ENCODE data around the gene SARM1.
A peak's percentile ranks its signal among the peaks of the same experiment; 100 is the strongest.

SARM1 gene

DNA sequence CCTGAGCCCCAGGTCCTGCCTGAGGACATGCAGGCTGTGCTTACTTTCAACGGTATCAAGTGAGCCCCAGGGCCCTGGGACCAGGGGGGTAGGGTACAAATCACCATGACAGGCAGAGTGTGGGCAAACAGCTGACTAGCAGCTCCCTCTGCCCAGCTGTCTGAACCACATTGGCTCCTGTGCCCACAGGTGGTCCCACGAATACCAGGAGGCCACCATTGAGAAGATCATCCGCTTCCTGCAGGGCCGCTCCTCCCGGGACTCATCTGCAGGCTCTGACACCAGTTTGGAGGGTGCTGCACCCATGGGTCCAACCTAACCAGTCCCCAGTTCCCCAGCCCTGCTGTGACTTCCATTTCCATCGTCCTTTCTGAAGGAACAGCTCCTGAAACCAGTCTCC, 24.5 kb downstream of the SARM1 start:
- DNase-seq (ENCODE audit: low read depth in 2 of 2) = no peak

DNA sequence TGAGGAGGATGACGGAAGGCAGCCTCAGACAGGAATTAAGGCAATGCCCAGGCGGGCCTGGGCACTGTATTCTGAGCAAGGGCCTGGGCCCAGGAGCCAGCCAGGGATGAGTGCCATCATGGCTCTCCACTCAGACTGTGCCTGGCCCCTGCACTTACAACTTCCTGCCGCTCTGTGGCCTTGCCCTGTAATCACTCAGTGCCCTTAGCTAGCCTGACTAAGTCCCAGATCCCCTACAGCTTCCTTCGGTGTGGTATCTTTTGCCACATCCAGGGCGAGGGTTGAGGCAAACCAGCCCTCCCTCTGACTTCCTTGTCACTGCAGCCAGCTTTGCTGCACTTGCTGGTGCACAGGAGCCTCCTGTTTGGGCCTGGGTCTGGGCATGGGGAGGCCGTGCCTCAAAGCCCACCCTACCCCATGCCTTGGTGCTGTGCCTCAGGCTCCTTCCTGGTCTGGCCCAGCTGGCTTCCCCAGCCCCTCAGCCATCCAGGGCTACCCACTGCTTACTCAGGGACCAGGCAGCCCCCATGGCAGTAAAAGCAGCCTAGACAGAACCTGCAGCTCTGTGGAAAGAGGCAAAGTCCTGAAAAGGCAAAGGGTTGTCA, 25.2 kb downstream of the SARM1 start:
- DNase-seq (ENCODE audit: low read depth in 2 of 2) = no peak

DNA sequence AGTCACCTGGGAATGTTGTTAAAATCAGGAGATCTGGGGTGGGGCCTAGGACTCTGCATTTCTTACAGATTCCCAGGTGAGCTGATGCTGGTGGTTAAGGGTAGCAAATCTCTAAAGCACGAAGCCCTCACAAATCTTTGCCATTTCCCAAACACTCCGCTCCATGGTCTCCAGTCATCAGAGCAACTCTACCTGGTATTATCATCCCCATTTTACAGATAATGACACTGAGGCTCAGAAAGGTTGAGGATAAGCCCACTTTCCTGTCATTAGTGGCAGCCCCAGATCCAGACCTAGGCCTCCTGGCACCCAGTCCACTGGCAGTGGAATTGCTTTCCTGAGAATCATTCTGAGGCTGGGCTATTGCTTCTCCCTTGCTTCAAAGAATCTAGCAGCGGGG, 25.8 kb downstream of the SARM1 start:
- DNase-seq (ENCODE audit: low read depth in 2 of 2) = no peak

DNA sequence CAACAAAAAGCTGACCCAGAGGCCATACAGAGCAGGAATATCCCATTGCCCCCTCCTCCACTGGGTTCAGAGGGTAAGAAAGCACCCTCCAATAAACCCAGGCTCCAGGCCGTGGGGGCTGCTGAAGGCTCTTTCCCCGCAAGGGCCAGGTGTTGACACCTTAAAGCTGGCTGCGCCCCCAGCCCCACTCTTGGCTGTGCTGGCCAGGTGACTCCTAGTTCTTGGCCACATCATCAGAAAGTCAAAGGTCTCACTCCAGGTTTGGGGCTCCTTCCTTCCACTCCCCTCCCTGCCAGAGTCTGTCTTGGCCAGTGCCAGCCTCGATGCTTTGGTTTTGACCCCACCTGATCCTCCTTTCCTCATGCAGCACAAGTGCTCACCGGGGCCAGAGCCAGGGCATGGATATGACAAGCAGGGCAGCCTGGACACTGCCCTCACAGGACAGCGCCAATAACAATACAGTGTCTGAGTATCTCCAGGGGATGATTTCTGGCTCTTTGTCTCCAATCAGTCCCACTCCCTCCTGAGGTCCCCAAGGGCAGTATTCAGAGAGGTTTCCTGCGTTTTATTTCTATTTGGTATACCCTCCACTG, 26.3 kb downstream of the SARM1 start:
- DNase-seq (ENCODE audit: low read depth in 2 of 2) = no peak

DNA sequence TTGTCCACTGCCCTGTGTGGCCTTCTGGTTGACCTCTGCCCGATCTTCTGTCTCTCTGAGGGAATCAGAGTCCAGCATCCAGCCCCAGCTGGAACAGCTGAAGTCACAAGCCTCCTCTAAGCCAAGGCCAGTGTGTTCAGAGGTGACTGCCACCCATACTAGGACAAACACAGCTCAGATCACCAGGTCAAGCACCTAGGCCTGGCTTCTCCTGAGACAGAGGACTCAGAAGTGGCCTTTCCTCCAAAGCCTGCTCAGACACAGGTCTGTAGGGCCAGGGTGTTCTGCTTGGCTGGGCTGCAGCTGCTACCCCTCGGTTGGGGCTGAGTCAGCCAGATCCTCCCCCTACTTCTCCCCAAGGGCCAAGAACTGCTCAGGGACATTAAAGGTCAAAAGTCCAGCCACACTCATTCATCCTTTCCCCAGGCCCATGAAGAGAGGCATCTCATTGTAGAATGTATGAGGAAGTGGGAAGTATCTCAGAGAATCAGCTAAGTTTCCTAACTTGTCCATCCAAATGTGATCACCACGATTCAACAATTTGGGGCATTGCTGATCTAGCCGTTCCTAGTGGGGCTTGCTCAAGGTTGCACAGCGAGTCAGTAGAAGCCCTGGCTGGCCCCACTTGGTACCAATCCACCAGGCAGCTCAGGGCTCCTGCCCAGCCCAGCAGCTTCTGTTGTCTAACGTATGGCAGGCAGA, 26.9 kb downstream of the SARM1 start:
- no peak for DNase-seq (ENCODE audit: low read depth in 2 of 2)

DNA sequence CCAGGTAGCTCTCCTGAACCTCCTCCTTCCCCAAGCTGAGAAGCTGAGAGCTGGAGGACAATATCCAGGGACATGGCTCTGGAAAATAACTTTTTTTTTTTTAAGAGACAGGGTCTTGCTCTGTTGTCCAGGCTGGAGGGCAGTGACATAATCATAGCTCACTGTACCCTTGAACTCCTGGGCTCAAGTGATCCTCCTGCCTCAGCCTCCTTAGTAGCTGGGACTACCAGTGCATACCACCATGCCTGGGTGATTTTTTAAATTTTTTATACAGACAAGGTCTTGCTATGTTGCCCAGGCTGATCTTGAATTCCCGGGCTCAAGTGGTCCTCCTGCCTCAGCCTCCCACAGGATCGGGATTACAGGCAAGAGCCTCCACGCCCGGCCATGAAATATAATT, 28.3 kb downstream of the SARM1 start:
- no peak for DNase-seq (ENCODE audit: low read depth in 2 of 2)

DNA sequence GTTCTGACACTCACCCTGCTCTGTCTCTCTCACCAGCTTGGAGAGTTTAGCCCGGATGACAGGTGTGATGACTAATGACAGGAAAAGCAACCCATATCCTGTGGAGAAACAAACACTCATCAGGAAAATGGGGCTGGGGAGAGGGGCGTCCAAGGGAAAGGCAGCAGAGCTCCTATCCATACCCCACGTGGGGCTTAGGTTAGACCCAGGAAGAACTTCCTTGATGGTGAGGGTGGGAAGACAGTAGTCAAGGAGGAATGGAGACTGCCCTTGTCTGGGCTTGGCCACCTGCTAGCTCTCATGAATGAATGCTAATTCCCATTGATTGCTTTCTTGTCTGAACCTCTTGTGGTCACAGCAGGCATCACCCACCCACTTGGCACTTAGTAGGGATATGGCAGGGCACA, 30.7 kb downstream of the SARM1 start:
- DNase-seq (ENCODE audit: low read depth in 2 of 2) = no peak

DNA sequence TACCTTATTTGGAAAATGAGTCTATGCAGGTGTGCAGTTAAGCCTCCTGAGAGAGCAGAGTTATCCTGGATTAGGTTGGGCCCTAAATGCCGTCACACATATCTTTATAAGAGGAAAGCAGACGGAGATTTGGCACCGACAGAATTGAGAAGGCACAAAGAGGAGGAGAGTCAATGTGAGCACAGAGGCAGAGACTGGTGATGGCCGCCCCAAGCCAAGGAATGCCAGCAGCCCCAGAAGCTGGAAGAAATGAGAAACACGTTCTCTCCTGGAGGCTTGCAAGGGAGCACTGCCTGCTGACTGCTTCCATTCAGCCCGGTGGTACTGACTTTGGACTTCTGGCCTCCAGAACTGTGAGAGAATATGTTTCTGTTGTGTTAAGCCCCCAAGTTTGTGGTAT, 31.4 kb downstream of the SARM1 start:
- no peak for DNase-seq (ENCODE audit: low read depth in 2 of 2)

DNA sequence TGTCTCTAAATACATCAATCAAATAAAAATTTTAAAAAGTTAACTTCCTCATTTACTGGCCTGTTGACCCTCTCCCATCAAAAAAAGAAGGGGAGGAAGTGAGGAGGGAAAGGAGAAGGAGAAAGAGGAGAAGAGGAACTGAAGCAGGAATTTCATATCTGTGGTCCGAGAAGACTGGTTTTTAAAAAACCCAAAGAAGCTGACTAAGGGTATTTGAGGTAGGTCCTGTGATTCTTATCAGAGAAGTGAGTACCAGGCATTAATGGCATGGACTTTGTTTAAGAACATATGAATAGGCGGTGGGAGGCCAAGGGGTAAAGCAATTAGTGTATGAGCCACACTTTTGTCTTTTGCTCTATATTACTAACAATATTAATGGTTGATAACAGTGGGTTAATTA, 32.5 kb downstream of the SARM1 start:
- DNase-seq (ENCODE audit: low read depth in 2 of 2) = no peak

DNA sequence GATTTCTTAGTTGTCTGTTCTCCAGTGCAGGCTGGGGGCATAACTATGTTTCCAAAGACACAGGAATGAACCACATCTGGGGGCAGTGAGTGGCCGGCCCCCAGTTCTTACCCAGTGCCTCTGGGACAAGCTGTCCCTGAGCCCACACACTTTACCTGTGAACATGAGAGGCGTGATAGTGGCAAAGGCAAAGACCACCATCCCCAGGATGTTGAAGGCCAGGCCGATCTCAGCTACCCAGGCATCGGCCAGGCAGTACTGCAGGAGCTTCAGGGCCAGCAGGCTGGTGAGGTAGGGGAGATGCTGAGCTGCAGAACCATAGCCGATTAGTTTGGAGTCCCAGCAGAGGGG, 32.9 kb downstream of the SARM1 start:
- no peak for DNase-seq (ENCODE audit: low read depth in 2 of 2)

DNA sequence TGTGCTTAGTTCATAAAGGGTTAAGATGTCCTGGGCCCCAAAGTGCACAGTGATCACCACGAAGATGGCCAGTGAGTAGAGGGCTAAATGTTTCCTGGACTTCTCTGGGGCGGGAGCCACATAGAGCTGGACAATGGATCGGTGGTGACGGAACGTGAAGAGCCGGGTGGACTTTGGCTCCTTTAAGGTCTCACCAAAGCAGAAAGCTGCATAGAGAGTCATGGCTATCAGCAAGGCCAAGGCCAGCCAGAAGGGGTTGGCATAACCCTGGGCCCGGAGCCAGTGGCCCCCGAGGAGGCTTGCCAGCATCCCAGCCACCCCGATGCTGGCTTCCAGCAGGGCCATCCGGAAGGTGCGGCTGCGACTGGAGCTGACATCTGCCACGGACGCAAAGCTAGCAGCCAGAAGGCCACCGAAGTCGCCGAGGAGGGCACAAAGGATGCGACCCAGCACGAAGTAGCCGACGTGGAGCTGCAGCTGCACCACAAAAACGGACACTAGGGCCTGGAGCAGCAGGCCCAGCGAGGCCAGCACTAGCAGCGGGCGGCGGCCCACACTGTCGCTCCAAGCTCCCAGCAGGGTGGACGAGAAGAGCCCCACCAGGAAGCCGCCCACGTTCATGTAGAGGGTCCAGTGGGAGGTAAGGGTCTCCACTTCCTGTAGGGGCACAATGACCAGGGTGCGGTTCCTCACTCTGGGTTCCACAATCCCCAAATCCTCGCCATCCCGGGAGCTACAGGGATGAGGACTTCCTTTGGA, 33.5 kb downstream of the SARM1 start:
- DNase-seq (ENCODE audit: low read depth in 2 of 2) = no peak

DNA sequence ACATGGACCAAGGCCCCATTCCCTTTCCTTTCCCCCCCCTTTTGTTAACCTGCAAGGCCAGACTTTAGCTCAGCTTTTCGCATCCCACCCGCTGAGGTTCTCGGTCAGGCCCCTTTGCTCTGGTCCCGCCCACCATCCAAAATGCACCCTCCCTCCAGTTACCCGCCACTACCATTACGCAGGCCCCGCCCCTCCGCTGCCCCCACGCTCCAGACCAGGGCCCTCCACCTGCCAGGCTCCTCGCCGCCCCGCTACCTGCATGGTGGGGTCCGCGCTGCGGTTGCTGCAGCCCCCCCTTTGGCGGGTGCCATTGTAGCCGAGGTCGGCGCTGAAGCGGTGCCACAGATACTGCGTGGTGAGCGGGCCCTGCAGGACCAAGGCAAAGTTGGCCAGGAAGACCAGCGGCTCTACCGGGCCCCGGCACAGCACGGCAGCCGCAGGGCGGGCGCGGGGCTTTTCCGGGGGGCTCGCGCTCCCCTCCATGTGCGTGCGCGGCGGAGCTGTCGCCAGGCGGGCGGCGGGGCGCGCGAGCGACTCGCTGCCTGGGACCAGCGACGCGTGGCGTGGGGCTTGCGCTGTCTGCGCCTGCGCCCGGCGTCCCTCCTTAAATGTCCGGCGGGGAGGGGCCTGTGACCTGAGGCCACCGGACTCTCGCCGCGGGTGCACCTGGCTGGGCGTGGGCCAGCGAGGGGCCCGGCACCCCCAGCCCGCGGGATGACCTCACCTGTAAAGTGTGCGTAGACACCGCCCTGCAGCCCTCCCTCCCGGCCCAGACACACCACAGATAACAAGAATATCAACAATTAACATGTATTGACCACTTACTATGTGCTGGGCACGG, 34.4 kb downstream of the SARM1 start, which contains the start of gene SLC46A1:
Gene SLC46A1 (minus strand): TSS at position 581 of the 841 bp plus-strand sequence. CDS start 98 bp downstream, at position 483.
- DNase-seq (ENCODE audit: low read depth in 2 of 2) = no peak

DNA sequence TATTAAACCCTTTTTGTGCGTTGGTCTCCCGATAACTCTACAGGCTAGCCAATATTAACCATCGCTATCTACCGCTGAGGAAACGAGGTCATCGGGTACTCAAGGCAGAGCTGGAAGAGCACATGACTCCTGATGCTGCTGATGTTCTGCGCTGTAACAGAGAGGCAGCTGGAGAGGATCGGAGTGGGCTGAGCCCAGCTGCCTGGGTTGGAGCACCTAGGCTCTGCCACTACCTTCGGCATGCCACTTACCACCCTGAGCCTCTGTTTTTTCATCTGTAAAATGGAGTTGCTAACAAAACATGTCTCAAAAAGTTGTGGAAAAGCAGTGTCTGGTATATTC, 35.0 kb downstream of the SARM1 start:
- DNase-seq (ENCODE audit: low read depth in 2 of 2) = no peak

DNA sequence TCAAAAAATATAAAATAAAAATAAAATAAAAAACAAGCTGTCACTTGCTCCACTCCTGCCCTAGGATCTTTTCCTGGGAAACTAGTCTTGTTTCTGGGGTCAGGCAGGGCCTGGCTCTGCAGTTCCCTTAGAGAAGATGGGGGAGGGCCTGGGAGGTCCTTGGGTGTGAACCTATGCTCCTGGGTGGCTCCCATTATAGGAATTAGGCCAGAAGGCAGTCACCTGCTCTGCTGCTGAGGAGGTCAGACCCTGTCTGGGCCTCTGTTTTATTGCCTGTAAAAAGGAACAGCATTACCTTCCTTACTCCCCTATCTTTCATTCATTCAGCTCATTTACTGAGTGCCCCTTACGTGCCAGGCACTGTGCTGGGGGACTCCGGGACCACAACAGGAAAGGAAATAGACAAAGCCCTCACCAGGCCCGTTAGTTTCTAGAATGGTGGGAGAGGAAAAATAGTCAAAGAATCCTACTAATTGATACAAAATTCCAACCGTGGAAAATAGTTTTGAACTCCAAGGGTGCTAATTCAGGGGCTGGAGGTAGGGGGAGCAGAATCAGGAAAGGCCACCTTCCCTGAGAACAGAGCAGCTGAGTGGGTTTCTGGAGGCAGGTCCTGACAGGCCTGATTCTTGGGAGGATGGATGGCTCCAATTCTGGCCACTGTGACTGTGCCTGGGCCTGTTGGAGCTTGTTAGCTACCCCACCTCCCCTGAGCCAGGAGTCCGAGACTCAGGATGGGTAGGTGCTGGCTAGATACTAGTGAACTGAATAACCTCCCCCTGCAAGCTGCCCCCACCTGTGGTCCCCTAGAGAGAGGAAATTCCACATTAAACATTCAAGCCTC, 35.9 kb downstream of the SARM1 start:
- DNase-seq (ENCODE audit: low read depth in 2 of 2) = no peak

DNA sequence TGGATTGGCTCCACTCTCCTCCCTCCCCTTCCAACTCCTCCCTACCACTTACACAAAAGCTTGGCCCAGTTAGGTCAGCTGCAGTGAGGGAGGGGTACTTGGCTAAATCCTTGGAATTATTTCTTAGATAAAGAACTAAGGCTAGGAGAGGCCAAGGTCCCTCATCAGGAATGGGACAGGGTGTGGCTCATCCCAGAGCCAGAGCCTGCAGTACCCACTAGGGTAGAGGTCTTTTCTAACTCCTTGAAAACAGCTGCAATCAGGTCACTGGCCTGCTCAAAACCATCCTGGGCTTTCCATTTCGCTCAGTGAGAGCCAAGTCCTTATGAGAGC, 36.4 kb downstream of the SARM1 start:
- no peak for DNase-seq (ENCODE audit: low read depth in 2 of 2)

DNA sequence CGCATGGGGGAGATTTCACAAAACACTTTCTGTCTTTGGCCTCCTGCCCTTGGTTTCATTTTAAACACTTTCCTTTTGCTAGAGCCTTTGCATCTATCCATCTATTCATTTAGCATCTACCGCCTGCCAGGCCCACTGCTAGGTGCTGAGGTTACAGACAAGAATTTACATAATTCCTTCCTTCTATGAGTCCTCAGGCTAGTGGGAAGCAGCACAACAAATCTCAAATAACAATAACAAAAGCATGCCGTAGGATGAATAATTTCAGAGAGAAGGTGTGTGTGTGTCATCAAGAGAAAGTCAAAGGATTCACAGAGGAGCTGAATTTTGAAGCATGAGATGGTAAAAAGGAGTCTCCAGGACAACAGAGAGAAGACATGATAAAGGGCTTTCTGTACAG, 40.6 kb downstream of the SARM1 start:
- no peak for DNase-seq (ENCODE audit: low read depth in 2 of 2)

DNA sequence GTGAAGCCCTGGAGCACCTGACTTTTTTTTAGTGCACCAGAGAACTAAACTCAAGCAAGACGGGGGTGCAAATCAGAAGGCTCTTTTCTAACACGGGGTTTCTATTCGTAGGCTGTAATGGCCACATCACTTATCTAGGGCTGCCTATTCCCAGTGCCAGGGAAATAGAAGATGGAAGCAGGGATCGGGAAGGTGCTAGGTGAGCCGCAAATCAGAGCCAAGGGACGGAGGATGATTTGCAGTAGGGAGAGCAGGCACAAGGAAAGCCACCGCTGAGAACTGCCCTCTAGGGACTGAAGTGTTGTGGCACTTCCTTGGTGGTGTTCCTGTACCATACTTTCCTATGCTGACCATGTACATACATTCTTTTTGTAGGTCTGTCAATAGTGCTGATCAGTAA, 42.3 kb downstream of the SARM1 start:
- no peak for DNase-seq (ENCODE audit: low read depth in 2 of 2)

DNA sequence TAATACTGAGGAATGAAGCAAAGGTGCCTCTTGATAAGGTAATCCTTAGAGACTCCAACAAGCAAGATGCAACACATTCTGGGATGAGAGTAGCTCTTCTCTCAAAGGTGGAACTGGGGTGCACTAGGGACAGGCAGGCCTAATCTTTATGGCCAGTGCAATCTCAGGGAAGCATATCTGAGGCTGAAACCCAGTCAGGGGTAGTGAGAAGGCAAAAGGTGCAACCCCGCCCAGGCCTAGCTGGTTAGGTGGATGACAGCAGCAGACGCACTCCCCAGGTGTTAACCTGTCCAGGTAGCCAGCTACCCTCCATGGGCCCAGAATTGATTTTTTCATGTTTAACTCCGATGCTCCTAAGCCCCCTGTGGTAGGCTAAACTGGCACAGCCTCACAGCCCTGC, 44.4 kb downstream of the SARM1 start:
- no peak for DNase-seq (ENCODE audit: low read depth in 2 of 2)

DNA sequence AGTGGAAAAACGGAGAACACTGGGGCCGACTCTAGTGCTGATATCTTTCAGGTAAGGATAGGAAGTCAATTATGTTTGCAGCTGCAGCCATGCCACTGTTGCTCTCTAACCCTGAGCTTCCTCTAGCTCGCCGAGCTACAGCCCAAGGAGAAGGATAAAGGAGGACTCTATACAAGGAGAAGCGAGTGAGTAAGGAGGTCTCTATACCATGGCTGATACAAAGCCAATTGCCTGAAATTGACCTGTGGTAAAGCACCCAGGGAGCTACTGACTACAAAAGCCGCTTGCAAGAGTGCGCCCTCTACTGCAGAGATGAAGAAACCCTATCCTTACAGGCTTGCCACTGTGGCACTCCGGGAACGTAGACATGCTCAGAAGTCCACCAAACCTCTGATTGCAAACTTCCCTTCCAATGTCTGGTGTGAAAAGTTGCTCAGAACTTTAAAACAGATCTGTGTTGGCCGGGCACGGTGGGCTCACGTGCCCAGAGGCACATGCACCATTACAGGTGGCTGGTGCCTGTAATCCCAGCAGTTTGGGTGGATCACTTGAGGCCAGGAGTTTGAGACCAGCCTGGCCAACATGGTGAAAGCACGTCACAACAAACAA, 45.3 kb downstream of the SARM1 start:
- DNase-seq (ENCODE audit: low read depth in 2 of 2) = peak in 1 of 2 experiments; percentile 15

DNA sequence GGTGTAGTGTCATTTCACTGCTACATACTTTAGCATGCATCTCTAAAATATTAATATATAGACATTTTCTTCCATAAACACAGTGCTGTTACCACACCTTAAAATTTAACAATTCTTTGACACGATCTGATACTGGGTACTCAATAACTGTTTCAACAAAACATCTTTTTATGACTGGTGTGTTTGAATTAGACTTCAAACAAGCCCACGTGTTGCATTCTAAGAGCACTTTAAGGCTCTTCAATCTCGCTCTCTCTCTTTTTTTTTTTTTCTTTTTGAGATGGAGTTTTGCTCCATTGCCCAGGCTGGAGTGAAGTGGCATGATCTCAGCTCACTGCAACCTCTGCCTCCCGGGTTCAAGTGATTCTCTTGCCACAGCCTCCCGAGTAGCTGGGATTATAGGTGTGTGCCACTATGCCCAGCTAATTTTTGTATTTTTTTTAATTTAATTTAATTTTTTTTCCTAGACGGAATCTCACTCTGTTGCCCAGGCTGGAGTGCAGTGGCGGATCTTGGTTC, 50.4 kb downstream of the SARM1 start:
- no peak for DNase-seq (ENCODE audit: low read depth in 2 of 2)
